ENCODE data around the gene CELF1. TPM values are rescaled to one million over a fixed set of nuclear protein-coding genes. Genes with fewer than 3 reads are reported as not detected.

The CELF1 gene
- total RNA-seq, 4 donors from 2014 or later, result 82.9 to 248 (median 96.7) TPM

DNA sequence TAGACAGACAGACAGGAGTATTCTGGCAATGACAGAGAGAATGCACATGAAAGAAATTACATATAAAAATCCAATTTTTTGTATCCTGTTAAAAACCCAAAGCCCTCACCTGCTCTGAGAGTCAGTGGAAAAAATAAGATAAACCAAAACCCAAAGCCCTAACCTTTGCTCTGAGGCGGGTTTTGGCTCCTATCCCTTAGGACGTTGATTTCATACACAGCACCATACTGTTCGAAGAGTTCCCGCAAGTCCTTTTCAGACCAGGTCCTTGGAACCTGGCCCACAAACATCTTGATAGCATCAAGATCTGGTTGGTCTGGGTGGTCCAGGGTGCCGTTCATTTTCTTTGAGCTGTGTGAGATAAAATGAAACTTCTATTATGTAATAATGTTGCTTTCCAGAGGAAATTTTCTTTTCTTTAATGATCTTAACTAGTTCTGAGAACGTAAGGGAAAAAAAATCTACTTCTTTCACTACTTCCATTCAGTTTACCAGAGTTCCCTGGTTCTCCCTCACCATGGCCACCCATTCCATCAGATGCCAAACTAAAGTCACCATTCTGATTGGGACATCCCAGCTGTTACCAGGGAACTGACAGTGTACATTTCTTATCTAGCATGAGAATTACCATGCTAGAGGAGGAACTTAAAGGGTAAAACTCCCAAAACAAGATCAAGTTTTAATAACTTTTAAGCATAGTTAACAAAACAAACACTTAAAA is 64.1 kb downstream of the CELF1 start:
- 56 to 58% methylated on average over 5 to 6 of the region's 6 CpGs for WGBS, 2 donors (ENCODE audit: low coverage in 1 of 2)
- Histone ChIP-seq H3K36me3 (peaks cover 0 to 31% (median 14%) of the 10 kb centered on the region in 4 donors), H3K9me3 (no peaks in the 10 kb centered on the region), H3K27ac (peak overlapping the region; percentile 15 to 52 (median 46)), H3K4me3 (no peak overlapping the region), H3K4me1 (peaks cover 13 to 21% (median 15%) of the 10 kb centered on the region in 4 donors), H3K27me3 (no peaks in the 10 kb centered on the region)
- DNase-seq, result peak; percentile 14
- in situ Hi-C loops (cut with MboI; ENCODE audit: low pct_ligation_motif_present in 1 of 4, low pct_unique_long_range_greater_than_20kb in 1 of 4, low sequenced_read_pairs in 3 of 4) (no loop called here), intact Hi-C loops (cut with DNase I; ENCODE audit: low total_unique reads) (no loop called here)
- TF ChIP-seq POLR2A (IDR thresholded peaks at IDR 0.05) (no peak), EP300 (IDR thresholded peaks at IDR 0.05; ENCODE audit: low read depth) (no peak), POLR2AphosphoS5 (IDR thresholded peaks at IDR 0.05) (no peak)
- TF ChIP-seq, protein P1, sequence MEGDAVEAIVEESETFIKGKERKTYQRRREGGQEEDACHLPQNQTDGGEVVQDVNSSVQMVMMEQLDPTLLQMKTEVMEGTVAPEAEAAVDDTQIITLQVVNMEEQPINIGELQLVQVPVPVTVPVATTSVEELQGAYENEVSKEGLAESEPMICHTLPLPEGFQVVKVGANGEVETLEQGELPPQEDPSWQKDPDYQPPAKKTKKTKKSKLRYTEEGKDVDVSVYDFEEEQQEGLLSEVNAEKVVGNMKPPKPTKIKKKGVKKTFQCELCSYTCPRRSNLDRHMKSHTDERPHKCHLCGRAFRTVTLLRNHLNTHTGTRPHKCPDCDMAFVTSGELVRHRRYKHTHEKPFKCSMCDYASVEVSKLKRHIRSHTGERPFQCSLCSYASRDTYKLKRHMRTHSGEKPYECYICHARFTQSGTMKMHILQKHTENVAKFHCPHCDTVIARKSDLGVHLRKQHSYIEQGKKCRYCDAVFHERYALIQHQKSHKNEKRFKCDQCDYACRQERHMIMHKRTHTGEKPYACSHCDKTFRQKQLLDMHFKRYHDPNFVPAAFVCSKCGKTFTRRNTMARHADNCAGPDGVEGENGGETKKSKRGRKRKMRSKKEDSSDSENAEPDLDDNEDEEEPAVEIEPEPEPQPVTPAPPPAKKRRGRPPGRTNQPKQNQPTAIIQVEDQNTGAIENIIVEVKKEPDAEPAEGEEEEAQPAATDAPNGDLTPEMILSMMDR (IDR thresholded peaks at IDR 0.05), result no peak

DNA sequence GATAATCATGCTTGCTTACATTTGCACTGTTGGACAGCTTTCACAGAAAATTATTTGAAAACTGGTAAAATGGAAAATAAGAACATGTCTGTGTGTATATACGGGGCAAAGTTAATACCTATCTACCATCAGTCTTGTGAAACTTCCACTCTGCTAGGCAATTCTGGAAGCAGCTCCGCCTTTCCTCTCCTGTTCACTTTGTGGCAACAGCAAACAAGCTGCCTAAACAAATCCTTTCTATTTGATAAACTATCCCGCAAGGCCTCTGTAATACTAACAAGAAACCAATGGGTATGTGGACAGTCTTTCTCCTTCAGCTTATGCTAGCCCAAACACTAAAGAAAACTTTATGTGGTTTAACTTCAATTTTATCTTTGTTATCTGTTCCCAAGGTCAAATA is 64.8 kb downstream of the CELF1 start:
- Histone ChIP-seq H3K27me3 (no peaks in the 10 kb centered on the region), H3K9me3 (no peaks in the 10 kb centered on the region), H3K4me3 (no peak overlapping the region), H3K36me3 (peaks cover 0 to 38% (median 18%) of the 10 kb centered on the region in 4 donors), H3K27ac (peak overlapping the region in 3 of 4 donors; percentile 45 to 52 (median 48)), H3K4me1 (peaks cover 13 to 21% (median 15%) of the 10 kb centered on the region in 4 donors)
- WGBS, 2 donors (ENCODE audit: low coverage in 1 of 2), result 30 to 49% methylated on average over 3 of the region's 3 CpGs
- TF ChIP-seq EP300 (IDR thresholded peaks at IDR 0.05; ENCODE audit: low read depth) (no peak), POLR2A (IDR thresholded peaks at IDR 0.05) (no peak)
- TF ChIP-seq, protein P1 (IDR thresholded peaks at IDR 0.05), result no peak
- intact Hi-C loops (cut with DNase I; ENCODE audit: low total_unique reads) (no loop called here), in situ Hi-C loops (cut with MboI; ENCODE audit: low pct_ligation_motif_present in 1 of 4, low pct_unique_long_range_greater_than_20kb in 1 of 4, low sequenced_read_pairs in 3 of 4) (no loop called here)
- no peak for DNase-seq

DNA sequence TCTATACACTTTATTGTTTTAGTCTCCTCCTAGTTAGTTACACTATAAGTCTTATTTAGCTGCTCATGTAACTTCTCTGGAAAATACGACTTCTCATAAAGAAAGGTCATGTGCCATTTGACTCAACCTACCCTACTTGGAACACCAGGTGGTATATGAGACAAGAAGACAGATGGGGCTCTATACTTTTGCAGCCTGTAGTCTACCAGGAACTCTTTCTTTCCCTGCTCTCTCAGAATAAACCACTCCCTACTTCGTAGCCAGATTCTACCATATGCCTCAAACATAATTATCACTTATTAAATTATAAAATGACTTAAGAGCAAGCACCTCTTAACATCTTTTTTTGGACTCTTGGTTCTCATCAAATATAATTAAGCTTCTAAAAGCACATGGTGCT is 65.5 kb downstream of the CELF1 start:
- Histone ChIP-seq H3K4me1 (peaks cover 13 to 21% (median 15%) of the 10 kb centered on the region in 4 donors), H3K27me3 (no peaks in the 10 kb centered on the region), H3K4me3 (no peak overlapping the region), H3K36me3 (peaks cover 0 to 45% (median 21%) of the 10 kb centered on the region in 4 donors), H3K27ac (peak overlapping the region in 2 of 4 donors; percentile 48 to 52), H3K9me3 (no peaks in the 10 kb centered on the region)
- intact Hi-C loops (cut with DNase I; ENCODE audit: low total_unique reads) (no loop called here), in situ Hi-C loops (cut with MboI; ENCODE audit: low pct_ligation_motif_present in 1 of 4, low pct_unique_long_range_greater_than_20kb in 1 of 4, low sequenced_read_pairs in 3 of 4) (no loop called here)
- TF ChIP-seq POLR2AphosphoS5 (IDR thresholded peaks at IDR 0.05) (no peak), POLR2A (IDR thresholded peaks at IDR 0.05) (no peak), EP300 (IDR thresholded peaks at IDR 0.05; ENCODE audit: low read depth) (no peak)
- TF ChIP-seq, protein P1 (IDR thresholded peaks at IDR 0.05), result no peak
- 69 to 71% methylated on average over 2 of the region's 2 CpGs for WGBS, 2 donors (ENCODE audit: low coverage in 1 of 2)
- no peak for DNase-seq

DNA sequence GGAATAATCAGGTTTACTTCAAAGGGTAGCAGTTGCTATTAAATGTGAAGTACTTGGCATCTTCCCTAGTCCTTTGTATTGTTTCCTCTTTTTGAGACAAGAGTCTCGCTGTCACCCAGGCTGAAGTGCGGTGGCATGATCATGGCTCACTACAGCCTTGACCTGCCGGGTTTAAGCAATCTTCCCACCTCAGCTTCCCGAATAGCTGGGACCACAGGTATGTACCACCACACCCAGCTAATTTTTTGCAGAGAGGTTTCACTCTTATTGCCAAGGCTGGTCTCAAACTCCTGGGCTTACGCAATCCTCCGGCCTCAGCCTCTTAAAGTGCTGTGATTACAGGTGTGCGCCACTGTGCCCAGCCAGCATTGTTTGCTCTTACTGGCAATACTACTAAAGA is 67.8 kb downstream of the CELF1 start:
- Histone ChIP-seq H3K36me3 (peaks cover 0 to 65% (median 31%) of the 10 kb centered on the region in 4 donors), H3K9me3 (no peaks in the 10 kb centered on the region), H3K4me3 (no peak overlapping the region), H3K4me1 (peaks cover 13 to 21% (median 15%) of the 10 kb centered on the region in 4 donors), H3K27me3 (no peaks in the 10 kb centered on the region), H3K27ac (no peak overlapping the region)
- in situ Hi-C loops (cut with MboI; ENCODE audit: low pct_ligation_motif_present in 1 of 4, low pct_unique_long_range_greater_than_20kb in 1 of 4, low sequenced_read_pairs in 3 of 4) (no loop called here), intact Hi-C loops (cut with DNase I; ENCODE audit: low total_unique reads) (no loop called here)
- 85 to 95% methylated on average over 6 to 7 of the region's 7 CpGs for WGBS, 2 donors (ENCODE audit: low coverage in 1 of 2)
- no peak for DNase-seq
- TF ChIP-seq, protein P1 (IDR thresholded peaks at IDR 0.05), result no peak
- TF ChIP-seq POLR2AphosphoS5 (IDR thresholded peaks at IDR 0.05), result no peak
- TF ChIP-seq POLR2A (IDR thresholded peaks at IDR 0.05), result no peak
- no peak for TF ChIP-seq EP300 (IDR thresholded peaks at IDR 0.05; ENCODE audit: low read depth)
